Mucosa of rectum (tissue), 2 donors: ENCODE measurements around the gene SDK1.

ENCODE experiments used
- H3K27ac ChIP-seq, 2 donors: one replicate each; pipeline ENCODE4 v1.7.0; 2013; ENCODE audit warnings: inconsistent platforms in 2 of 2, low read depth in 2 of 2, low read length in 2 of 2
- H3K27me3 ChIP-seq, 2 donors: one replicate each; pipeline ENCODE4 v1.7.0; 2013; ENCODE audit warnings: low read length in 2 of 2; ENCODE audit not compliant: control insufficient read depth in 2 of 2, insufficient read depth in 2 of 2
- H3K36me3 ChIP-seq, 2 donors: one replicate each; pipeline ENCODE4 v1.7.0; 2013; ENCODE audit warnings: low read length in 2 of 2; ENCODE audit not compliant: control insufficient read depth in 2 of 2, insufficient read depth in 2 of 2
- H3K4me1 ChIP-seq, 2 donors: one replicate each; pipeline ENCODE4 v1.7.0; 2013; ENCODE audit warnings: low read length in 2 of 2, mild to moderate bottlenecking in 1 of 2; ENCODE audit not compliant: control insufficient read depth in 2 of 2, insufficient read depth in 2 of 2
- H3K4me3 ChIP-seq, 2 donors: one replicate each; pipeline ENCODE4 v1.7.0; 2013; ENCODE audit warnings: low read length in 2 of 2
- H3K9ac ChIP-seq, 2 donors: one replicate each; pipeline ENCODE4 v1.7.0; 2013; ENCODE audit warnings: low read length in 2 of 2, low read depth in 1 of 2, mild to moderate bottlenecking in 1 of 2
- H3K9me3 ChIP-seq, 2 donors: one replicate each; pipeline ENCODE4 v1.7.0; 2013; ENCODE audit warnings: low read length in 2 of 2; ENCODE audit not compliant: control insufficient read depth in 2 of 2
- donor health status: healthy.
- donor health status: Normal muscosa, but diverticular disease.

The SDK1 gene

DNA sequence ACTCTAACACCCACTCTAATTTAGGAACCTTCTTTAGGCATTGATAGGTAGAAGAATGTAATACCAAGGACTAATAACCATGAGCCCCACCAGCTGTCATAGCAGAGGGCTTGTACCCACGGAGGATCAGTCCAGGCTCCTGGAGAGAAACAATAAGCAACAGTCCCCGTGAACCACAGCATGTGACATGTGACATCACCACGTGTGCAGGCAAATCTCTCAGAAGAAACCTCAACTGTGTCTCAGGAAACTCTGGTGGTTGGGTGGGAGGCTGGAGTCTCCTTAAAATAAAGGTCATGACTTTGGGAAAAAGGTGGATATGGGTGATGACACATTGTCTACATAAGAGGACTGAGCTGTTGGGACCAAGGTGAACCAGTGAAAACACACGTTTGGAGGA is 727.2 kb downstream of the SDK1 start:
- no peak overlapping the region for H3K9ac ChIP-seq
- no peaks in the 10 kb centered on the region for H3K36me3 ChIP-seq
- H3K27ac ChIP-seq: no peak overlapping the region
- no peaks in the 10 kb centered on the region for H3K27me3 ChIP-seq
- H3K9me3 ChIP-seq: no peaks in the 10 kb centered on the region
- no peaks in the 10 kb centered on the region for H3K4me1 ChIP-seq
- no peak overlapping the region for H3K4me3 ChIP-seq

DNA sequence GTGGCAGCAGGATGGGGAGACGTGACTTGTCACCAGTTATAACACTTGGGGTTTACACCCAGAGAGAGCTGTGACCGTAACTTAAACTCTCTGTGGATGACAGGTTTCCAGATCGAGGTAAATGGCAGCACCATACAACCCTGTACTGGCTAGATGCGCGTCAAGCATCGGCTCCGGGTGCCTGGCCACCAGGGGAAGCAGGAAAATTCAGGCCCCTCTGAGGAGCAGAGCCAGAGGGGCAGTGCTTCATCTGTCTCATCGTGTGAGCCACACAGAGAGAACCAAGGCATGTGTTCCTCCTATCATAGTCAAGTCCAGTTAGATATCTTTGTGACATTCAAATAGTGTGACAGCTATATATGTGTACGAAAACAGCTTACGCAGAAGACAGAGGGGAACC is 728.9 kb downstream of the SDK1 start:
- Histone ChIP-seq H3K9ac (no peak overlapping the region), H3K4me3 (no peak overlapping the region), H3K36me3 (no peaks in the 10 kb centered on the region), H3K27me3 (no peaks in the 10 kb centered on the region), H3K9me3 (no peaks in the 10 kb centered on the region), H3K4me1 (no peaks in the 10 kb centered on the region), H3K27ac (no peak overlapping the region)

DNA sequence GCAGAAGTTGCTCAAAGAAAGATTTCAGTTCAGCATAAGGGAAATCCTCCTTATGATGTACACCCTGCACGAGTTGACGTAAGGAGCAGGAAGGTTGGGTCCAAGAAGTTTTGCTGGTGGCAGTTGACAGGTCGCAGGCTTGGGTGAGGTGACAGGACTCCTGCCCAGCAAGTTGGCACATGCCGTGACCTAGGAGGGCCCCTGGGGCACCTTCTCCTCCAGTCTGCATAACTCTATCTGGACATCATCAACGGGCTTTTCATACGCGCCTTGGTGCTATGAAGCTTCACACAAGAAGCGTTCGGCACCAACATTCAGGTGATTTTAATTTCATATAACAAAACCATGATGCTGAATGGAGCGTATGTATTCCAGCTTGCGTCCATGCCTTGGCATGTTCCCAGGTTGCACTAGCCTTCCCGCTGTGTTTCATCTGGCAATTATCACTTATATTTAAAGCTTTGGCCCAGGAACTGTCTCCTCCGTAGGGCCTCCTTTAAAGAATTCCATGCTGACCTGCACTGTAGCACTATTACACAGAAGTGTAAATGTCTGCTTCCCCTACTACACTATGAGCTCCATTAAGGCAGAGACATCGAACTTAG is 729.4 kb downstream of the SDK1 start:
- Histone ChIP-seq H3K4me3 (no peak overlapping the region), H3K4me1 (no peaks in the 10 kb centered on the region), H3K9me3 (no peaks in the 10 kb centered on the region), H3K27me3 (no peaks in the 10 kb centered on the region), H3K36me3 (no peaks in the 10 kb centered on the region), H3K27ac (no peak overlapping the region), H3K9ac (no peak overlapping the region)

DNA sequence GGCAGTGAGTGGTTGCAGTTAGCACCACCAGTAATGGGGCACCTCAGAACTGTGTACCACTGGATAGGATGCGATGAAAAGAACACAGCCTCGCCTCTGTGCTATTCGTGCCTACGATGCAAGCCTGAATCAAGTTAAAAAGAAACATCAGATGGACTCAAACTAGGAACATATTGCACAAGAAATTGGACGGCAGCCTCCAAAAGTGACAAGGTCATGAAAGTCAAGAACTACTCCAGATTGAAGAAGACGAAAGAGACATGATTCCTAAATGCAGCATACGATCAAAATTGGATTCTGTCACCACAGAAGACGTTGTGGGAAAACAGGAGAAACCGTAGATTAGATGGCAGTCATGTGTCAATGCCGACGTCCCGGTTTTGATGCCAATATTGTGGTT is 732.9 kb downstream of the SDK1 start:
- no peak overlapping the region for H3K27ac ChIP-seq
- no peaks in the 10 kb centered on the region for H3K4me1 ChIP-seq
- H3K9ac ChIP-seq: no peak overlapping the region
- no peak overlapping the region for H3K4me3 ChIP-seq
- no peaks in the 10 kb centered on the region for H3K27me3 ChIP-seq
- H3K9me3 ChIP-seq: no peaks in the 10 kb centered on the region
- no peaks in the 10 kb centered on the region for H3K36me3 ChIP-seq

DNA sequence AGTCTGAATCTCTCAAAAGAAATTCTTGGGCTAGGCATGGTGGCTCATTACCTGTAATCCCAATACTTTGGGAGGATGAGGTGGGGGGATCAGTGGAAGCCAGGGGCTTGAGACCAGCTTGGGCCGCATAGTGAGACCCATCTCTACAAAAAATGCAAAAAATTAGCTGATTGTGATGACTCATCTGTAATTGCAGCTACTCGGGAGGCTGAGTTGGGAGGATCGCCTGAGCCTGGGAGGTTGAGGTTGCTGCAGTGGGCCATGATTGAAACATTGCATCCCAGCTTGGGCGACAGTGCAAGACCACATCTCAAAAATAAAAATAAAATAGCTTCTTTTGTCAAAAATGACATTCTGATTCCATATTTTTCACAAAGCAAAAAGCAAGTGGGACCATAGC is 736.3 kb downstream of the SDK1 start:
- no peak overlapping the region for H3K27ac ChIP-seq
- no peak overlapping the region for H3K4me3 ChIP-seq
- H3K27me3 ChIP-seq: no peaks in the 10 kb centered on the region
- H3K9ac ChIP-seq: no peak overlapping the region
- H3K9me3 ChIP-seq: no peaks in the 10 kb centered on the region
- no peaks in the 10 kb centered on the region for H3K36me3 ChIP-seq
- H3K4me1 ChIP-seq: no peaks in the 10 kb centered on the region

DNA sequence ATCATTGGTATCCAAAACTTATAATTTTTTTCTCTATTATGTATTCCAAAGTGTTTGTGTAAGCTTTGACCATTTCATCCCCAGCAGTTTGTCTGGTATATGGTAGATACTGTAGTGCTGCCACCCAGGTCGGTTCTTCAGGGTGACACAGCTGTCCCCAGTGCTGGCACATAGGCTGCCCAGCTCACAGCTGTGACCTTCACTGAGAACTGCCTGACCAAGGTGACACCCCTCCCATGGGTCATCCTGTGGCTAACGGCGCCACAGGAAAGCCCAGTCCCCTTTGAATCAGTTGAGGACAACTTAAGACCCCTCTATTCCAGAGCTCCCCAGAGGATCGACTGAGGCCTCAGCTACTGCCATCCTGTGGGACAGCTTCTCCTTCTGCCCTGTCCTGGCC is 736.8 kb downstream of the SDK1 start:
- H3K27me3 ChIP-seq: no peaks in the 10 kb centered on the region
- H3K4me1 ChIP-seq: no peaks in the 10 kb centered on the region
- H3K9me3 ChIP-seq: no peaks in the 10 kb centered on the region
- no peak overlapping the region for H3K4me3 ChIP-seq
- no peak overlapping the region for H3K27ac ChIP-seq
- no peaks in the 10 kb centered on the region for H3K36me3 ChIP-seq
- H3K9ac ChIP-seq: no peak overlapping the region

DNA sequence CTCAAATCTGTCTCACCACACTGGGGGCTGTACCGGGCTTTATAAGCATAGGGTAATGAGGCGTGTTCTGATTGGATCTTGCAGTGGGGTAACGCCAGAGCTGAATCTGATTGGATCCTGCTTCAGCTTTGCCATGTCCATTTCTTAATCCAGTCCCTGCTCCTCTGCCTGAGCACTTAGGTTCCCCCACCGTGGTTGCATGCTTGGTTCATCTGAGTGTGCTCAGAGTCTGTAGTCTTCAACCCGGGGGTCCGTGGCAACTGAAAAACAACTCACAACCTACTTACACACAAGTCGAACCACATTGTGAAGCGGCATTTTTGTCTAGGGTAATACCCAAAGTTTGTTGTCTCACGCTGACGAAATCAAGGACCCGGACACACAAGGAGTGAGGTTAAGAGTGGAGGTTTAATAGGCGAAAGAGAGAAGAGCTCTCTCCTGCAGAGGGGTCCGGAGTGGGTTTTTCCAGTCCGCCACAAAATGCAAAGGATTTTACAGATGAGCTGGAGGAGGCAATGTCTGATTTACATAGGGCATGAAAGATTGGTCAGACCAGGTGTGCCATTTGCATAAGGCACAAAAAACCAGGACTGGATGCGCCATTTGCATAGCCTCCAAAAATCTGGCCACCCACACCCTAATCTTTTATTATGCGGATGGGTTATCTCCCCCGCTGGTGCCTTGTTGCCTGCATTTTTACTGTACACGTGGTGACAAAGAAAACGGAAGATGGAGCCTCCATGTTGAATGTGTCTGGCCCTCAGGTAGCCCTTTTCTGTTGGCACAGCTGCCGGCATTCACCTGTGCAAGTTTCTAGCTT is 739.3 kb downstream of the SDK1 start:
- no peaks in the 10 kb centered on the region for H3K27me3 ChIP-seq
- H3K9me3 ChIP-seq: no peaks in the 10 kb centered on the region
- H3K4me3 ChIP-seq: no peak overlapping the region
- no peak overlapping the region for H3K9ac ChIP-seq
- no peak overlapping the region for H3K27ac ChIP-seq
- no peaks in the 10 kb centered on the region for H3K4me1 ChIP-seq
- H3K36me3 ChIP-seq: no peaks in the 10 kb centered on the region

DNA sequence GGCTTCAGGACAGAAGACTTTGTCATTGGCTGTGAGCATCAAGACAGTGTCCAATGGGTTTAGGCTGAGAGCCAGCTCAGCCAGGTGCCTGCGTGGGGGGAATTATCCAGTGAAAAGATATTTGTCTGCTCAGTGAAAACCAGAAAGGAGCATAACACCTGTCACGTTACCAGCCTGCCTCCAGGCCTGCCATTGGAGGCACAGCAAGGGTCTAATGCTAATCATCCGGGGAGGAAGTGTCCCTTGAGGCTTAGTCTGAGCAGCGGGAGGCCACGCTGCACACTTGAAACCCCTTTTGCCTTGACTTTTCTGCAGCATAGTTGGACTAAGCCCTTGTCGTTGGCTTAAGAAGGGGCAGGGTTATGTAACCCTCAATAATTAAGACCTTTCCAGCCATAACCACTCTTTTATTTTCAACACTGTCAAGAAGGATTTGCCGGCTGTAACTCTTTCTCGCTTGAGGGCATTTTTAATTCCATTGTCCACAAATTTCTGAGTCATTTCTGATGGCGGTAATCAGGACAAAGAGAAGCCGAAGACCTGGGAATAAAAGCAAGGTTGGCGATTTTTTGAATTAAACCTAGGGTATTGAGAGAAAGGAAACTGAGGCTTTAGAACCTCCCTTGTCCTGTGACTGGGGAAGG is 741.5 kb downstream of the SDK1 start:
- H3K4me3 ChIP-seq: no peak overlapping the region
- peaks cover 0 to under 1% of the 10 kb centered on the region in 2 donors for H3K9me3 ChIP-seq
- no peak overlapping the region for H3K9ac ChIP-seq
- no peaks in the 10 kb centered on the region for H3K27me3 ChIP-seq
- no peak overlapping the region for H3K27ac ChIP-seq
- no peaks in the 10 kb centered on the region for H3K4me1 ChIP-seq
- no peaks in the 10 kb centered on the region for H3K36me3 ChIP-seq

DNA sequence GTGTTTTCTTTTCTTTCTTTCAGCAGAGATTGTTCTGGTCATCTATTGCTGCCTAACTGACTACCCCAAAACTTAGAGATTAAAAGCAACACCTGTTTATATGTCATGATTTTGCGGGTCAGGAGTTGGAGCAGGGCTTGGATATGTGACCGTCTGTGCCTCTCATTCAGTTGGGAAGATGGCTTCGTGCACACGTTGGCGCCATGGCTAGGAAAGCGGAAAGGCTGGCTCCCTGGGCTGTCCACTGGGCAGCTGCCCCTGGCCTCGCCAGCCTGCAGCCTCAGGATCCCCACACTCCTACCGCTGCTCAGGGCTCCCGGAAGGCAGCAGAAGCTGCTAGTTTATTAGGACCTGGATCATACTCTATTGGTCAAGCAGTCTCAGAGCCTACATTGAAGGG is 742.9 kb downstream of the SDK1 start:
- Histone ChIP-seq H3K36me3 (no peaks in the 10 kb centered on the region), H3K4me3 (no peak overlapping the region), H3K27me3 (no peaks in the 10 kb centered on the region), H3K9ac (no peak overlapping the region), H3K4me1 (no peaks in the 10 kb centered on the region), H3K9me3 (peaks cover 0 to 2% of the 10 kb centered on the region in 2 donors), H3K27ac (no peak overlapping the region)

DNA sequence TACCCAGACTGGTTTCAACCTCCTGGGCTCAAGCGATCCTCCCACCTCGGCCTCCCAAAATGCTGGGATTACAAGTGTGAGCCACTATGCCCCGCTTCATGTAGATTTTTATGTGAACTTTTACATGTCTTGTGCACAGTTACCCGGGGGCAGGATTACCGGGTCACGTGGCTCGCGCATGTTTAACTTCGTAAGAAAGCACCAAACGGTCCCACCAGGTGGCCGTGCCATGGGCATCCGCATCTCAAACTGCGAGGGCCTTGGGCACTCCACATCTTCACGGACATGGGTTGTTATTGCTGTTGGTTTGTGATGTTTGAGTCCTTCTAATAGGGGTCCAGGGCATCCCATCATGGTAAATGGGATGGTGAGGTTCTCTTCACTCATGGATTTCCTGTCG is 744.4 kb downstream of the SDK1 start:
- H3K27me3 ChIP-seq: no peaks in the 10 kb centered on the region
- H3K4me1 ChIP-seq: no peaks in the 10 kb centered on the region
- H3K9ac ChIP-seq: no peak overlapping the region
- peaks cover 0 to 2% of the 10 kb centered on the region in 2 donors for H3K9me3 ChIP-seq
- H3K36me3 ChIP-seq: no peaks in the 10 kb centered on the region
- no peak overlapping the region for H3K27ac ChIP-seq
- H3K4me3 ChIP-seq: no peak overlapping the region
